HCT116 (cell line): Measurements from ENCODE around the gene KIF26A. TPM values are rescaled to one million over a fixed set of nuclear protein-coding genes. Genes with fewer than 3 reads are reported as not detected.

Experiments
- ATAC-seq: fragments of 200-7000 bp; cut with Tn5 transposase; 2 replicates; pipeline ENCODE4 v1.9.1; 2020; ENCODE audit warnings: mild to moderate bottlenecking, moderate library complexity
- Bru-seq: library from RNA; stranded (reverse); fragments of 400-500 nt; gene quantifications from one replicate; lab custom pipeline; 2021; lab: Mats Ljungman, UMichigan
- BruChase-seq, 2 experiments: library from RNA; stranded (reverse); fragments of 400-500 nt; gene quantifications; one replicate each; lab custom pipeline; 2021; lab: Mats Ljungman, UMichigan
- BruUV-seq: library from RNA; stranded (reverse); fragments of 400-500 nt; replicated peaks from 2 replicates; lab custom pipeline; 2021; lab: Mats Ljungman, UMichigan
- CTCF ChIA-PET: fragments of 300-600 bp; sonication (Branson Sonifier 250); formaldehyde crosslinking; loops from one replicate; lab custom pipeline; 2021; ENCODE audit warnings: antibody characterized with exemption; lab: Charles Lee
- POLR2A ChIA-PET: fragments of 300-600, 350-600 bp; sonication (Branson Sonifier 250); formaldehyde crosslinking; loops from one replicate; lab custom pipeline; 2021; ENCODE audit warnings: antibody characterized with exemption; lab: Charles Lee
- RAD21 ChIA-PET, 2 experiments: fragments of 300-600 bp; sonication (Branson Sonifier 250); formaldehyde crosslinking; loops; one replicate each; lab custom pipeline; 2023; ENCODE audit warnings: low total read pairs in 2 of 2; ENCODE audit not compliant: uncharacterized antibody in 2 of 2, unreplicated experiment in 2 of 2, low non-redundant PET in 1 of 2; lab: Charles Lee
- DNase-seq: peaks from one replicate; pipeline ENCODE4 v3.0.0-alpha.2; 2010; ENCODE audit warnings: low read depth, low spot score
- H2AFZ ChIP-seq: fragments of 200-600 bp; shearing (Covaris generic), sonication (generic); 2 replicates; pipeline ENCODE4 v1.6.1; 2017; ENCODE audit warnings: low read depth, mixed run types, mixed read lengths, antibody characterized with exemption, low read length; ENCODE audit not compliant: poor library complexity, severe bottlenecking
- H3K27ac ChIP-seq: 2 replicates; pipeline ENCODE4 v1.5.1; 2012; ENCODE audit warnings: low read depth, low read length
- H3K27me3 ChIP-seq: fragments of 200-600 bp; sonication (generic); 2 replicates; pipeline ENCODE4 v1.6.1; 2016; ENCODE audit warnings: mixed run types, low read length, mixed read lengths; ENCODE audit not compliant: insufficient read depth
- H3K36me3 ChIP-seq, 2 experiments: fragments of 200-500 bp in 1 of 2; fragments of 200-600 bp in 1 of 2; sonication (Bioruptor generic) in 1 of 2; sonication (generic) in 1 of 2; 2 replicates each; pipeline versions ENCODE4 v1.5.1 to v1.6.1; 2014 to 2016; ENCODE audit warnings: low read length in 2 of 2, inconsistent platforms in 1 of 2, mixed read lengths in 1 of 2, mixed run types in 1 of 2; ENCODE audit not compliant: insufficient read depth in 2 of 2, control insufficient read depth in 1 of 2
- H3K4me1 ChIP-seq, 2 experiments: fragments of 200-600 bp in 1 of 2; sonication (generic) in 1 of 2; 2 replicates each; pipeline versions ENCODE4 v1.5.1 to v1.6.1; 2012 to 2017; ENCODE audit warnings: low read length in 2 of 2, inconsistent platforms in 1 of 2, mild to moderate bottlenecking in 1 of 2, mixed read lengths in 1 of 2, mixed run types in 1 of 2, moderate library complexity in 1 of 2; ENCODE audit not compliant: insufficient read depth in 2 of 2, control insufficient read depth in 1 of 2
- H3K4me2 ChIP-seq: fragments of 200-600 bp; sonication (generic); 2 replicates; pipeline ENCODE4 v1.6.1; 2017; ENCODE audit warnings: mixed run types, low read length, mixed read lengths
- H3K4me3 ChIP-seq, 2 experiments: fragments of 200-600 bp in 1 of 2; sonication (generic) in 1 of 2; replicated peaks in 1 of 2; 2 replicates each; pipeline ENCODE4 v1.5.1; 2011 to 2016; ENCODE audit warnings: low read length in 2 of 2, control low read depth in 1 of 2, low read depth in 1 of 2, mild to moderate bottlenecking in 1 of 2, mixed read lengths in 1 of 2, mixed run types in 1 of 2
- H3K79me2 ChIP-seq: fragments of 200-600 bp; sonication (generic); 2 replicates; pipeline ENCODE4 v1.6.1; 2017; ENCODE audit warnings: mild to moderate bottlenecking, mixed run types, low read length, moderate library complexity, mixed read lengths; ENCODE audit not compliant: insufficient read depth
- H3K9ac ChIP-seq: fragments of 200-600 bp; sonication (generic); 2 replicates; pipeline ENCODE4 v1.6.1; 2016; ENCODE audit warnings: low read length, mixed read lengths
- H3K9me2 ChIP-seq: fragments of 200-600 bp; sonication (generic), shearing (Covaris generic); 2 replicates; pipeline ENCODE4 v1.6.1; 2017; ENCODE audit warnings: mixed run types, mild to moderate bottlenecking, moderate library complexity; ENCODE audit not compliant: insufficient read depth
- H3K9me3 ChIP-seq, 2 experiments: fragments of 200-500 bp in 1 of 2; fragments of 200-600 bp in 1 of 2; sonication (Bioruptor generic) in 1 of 2; sonication (generic) in 1 of 2; 2 replicates each; pipeline ENCODE4 v1.6.1; 2014 to 2017; ENCODE audit warnings: low read length in 2 of 2, mixed read lengths in 2 of 2, inconsistent platforms in 1 of 2, low read depth in 1 of 2, mild to moderate bottlenecking in 1 of 2, mixed run types in 1 of 2, moderate library complexity in 1 of 2; ENCODE audit not compliant: control insufficient read depth in 1 of 2, insufficient read depth in 1 of 2
- H4K20me1 ChIP-seq: fragments of 200-600 bp; sonication (generic), shearing (Covaris generic); 2 replicates; pipeline ENCODE4 v1.6.1; 2017; ENCODE audit warnings: mixed run types, mild to moderate bottlenecking, moderate library complexity; ENCODE audit not compliant: insufficient read depth
- EZH2phosphoT487 ChIP-seq: fragments of 200-600 bp; IDR thresholded peaks from 2 replicates; pipeline ENCODE4 v1.6.1; 2018; ENCODE audit warnings: antibody characterized with exemption, borderline replicate concordance
- POLR2AphosphoS5 ChIP-seq: IDR thresholded peaks from 2 replicates; pipeline ENCODE4 v1.6.1; 2011; ENCODE audit warnings: mild to moderate bottlenecking, low read depth, low read length, moderate library complexity
- intact Hi-C: fragments of 100-400 bp; cut with micrococcal nuclease; formaldehyde crosslinking; loops from 2 replicates; pipeline ENCODE4 v1.10.0; 2022
- long read RNA-seq: library from polyadenylated mRNA; unstranded; transcript quantifications from one replicate; pipeline ENCODE4 v2.0.0, GENCODE V29; 2021; ENCODE audit not compliant: unreplicated experiment
- polyA plus RNA-seq: library from polyadenylated mRNA; unstranded; fragments of >200 nt; gene quantifications from 2 replicates; pipeline ENCODE4 v1.2.1, GENCODE V29; 2012; ENCODE audit warnings: missing spikeins
- total RNA-seq: library from RNA; stranded (reverse); gene quantifications from one replicate; pipeline ENCODE4 v1.2.1, GENCODE V29; 2021; ENCODE audit not compliant: unreplicated experiment
- TF ChIP-seq, protein P1 (sequence below): IDR thresholded peaks from 2 replicates; pipeline ENCODE4 v1.6.1; 2012
- TF ChIP-seq, protein P2 (sequence below): IDR thresholded peaks from 2 replicates; pipeline ENCODE4 v1.6.1; 2011; ENCODE audit warnings: mild to moderate bottlenecking, low read length, moderate library complexity; ENCODE audit not compliant: insufficient replicate concordance; ENCODE audit errors: extremely low read depth

Gene KIF26A
- total RNA-seq: 10.2 TPM
- 4.3 and 4.8 TPM in 2 replicates for polyA plus RNA-seq
- Bru-seq, nascent RNA: percentile 36 among the genes with signal in this experiment
- percentile 40 among the genes with signal in this experiment for BruChase-seq, experiment 1, labeled RNA remaining after a 6-hour chase
- percentile 42 among the genes with signal in this experiment for BruChase-seq, experiment 2, labeled RNA remaining after a 2-hour chase
- long read RNA-seq, partial matches to known transcripts: 17 of 25 reads
- long read RNA-seq, other reads (novel, unspliced or antisense): 8 of 25 reads

DNA sequence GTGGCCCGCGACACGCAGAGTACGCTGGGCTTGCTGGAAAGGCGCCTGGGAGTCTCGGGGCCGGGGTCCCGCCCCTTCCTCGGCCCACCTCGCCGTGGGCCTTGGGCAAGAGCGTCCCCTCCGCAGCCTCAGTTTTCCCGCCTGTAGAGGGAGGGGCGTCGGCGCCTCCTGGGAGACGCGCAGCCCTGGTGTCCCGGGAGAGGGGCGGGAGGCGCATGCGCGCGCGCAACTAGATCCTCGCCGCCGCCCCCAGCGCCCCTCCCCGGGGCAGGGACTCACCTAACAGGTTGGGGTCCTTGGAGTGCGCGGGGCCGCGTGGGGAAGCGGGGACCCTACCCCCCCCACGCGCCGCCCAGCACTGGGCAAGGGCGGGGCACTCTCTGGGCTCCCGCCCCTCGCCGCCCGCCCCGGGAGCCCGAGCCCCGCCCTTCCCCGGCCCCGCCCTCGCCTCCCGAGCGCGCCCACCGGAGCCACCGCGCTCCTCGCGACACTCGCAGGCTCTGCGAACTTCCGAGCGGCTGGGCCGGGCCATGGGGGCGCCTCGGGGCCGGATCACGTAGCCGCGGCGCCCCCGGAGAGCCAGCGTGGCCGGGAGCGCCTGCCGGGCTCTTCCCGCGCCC lies at the start of gene KIF26A:
Gene KIF26A (plus strand): TSS at position 490 of the 620 bp plus-strand sequence. CDS start 136 bp downstream, outside the sequence.
- RAD21 ChIA-PET: interaction anchor here (0.7 to 1.1 kb wide), 5 partner anchors 60 to 426 kb away, joined by 3 to 6 read pairs (median 3); no protein-coding TSS in a partner anchor
- Histone ChIP-seq H3K9me3 (no peaks in the 10 kb centered on the region), H3K9me2 (no peaks in the 10 kb centered on the region), H4K20me1 (no peaks in the 10 kb centered on the region), H3K4me3 (peak within 1 kb of the TSS; percentile 71 to 81), H3K4me2 (peak within 1 kb of the TSS; percentile 99), H3K79me2 (peaks cover 13% of the 10 kb centered on the region; the same call in 1 of the 2 replicates), H2AFZ (peak within 1 kb of the TSS; percentile 88), H3K27ac (peak within 1 kb of the TSS; percentile 86), H3K36me3 (no peaks in the 10 kb centered on the region), H3K4me1 (peaks cover 10 to 29% of the 10 kb centered on the region in 2 experiments; a peak in 3 of 4 replicates), H3K27me3 (no peaks in the 10 kb centered on the region), H3K9ac (peak within 1 kb of the TSS; percentile 78)
- TF ChIP-seq POLR2AphosphoS5 (peak; percentile 78), EZH2phosphoT487 (no peak)
- TF ChIP-seq, protein P1, sequence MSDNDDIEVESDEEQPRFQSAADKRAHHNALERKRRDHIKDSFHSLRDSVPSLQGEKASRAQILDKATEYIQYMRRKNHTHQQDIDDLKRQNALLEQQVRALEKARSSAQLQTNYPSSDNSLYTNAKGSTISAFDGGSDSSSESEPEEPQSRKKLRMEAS: peak; percentile 55
- TF ChIP-seq, protein P2, sequence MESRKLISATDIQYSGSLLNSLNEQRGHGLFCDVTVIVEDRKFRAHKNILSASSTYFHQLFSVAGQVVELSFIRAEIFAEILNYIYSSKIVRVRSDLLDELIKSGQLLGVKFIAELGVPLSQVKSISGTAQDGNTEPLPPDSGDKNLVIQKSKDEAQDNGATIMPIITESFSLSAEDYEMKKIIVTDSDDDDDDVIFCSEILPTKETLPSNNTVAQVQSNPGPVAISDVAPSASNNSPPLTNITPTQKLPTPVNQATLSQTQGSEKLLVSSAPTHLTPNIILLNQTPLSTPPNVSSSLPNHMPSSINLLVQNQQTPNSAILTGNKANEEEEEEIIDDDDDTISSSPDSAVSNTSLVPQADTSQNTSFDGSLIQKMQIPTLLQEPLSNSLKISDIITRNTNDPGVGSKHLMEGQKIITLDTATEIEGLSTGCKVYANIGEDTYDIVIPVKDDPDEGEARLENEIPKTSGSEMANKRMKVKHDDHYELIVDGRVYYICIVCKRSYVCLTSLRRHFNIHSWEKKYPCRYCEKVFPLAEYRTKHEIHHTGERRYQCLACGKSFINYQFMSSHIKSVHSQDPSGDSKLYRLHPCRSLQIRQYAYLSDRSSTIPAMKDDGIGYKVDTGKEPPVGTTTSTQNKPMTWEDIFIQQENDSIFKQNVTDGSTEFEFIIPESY: no peak
- BruUV-seq: no TSS peak
- DNase-seq (peak; percentile 51), ATAC-seq (peak; percentile 75)
- POLR2A ChIA-PET: interaction anchor here (1.0 kb wide), 1 partner anchor 528 kb away, joined by 3 read pairs; no protein-coding TSS in a partner anchor
- intact Hi-C loops: loop anchor here (1.0 to 10.0 kb wide), 3 partner anchors 156 to 333 kb away; no protein-coding TSS in a partner anchor
- CTCF ChIA-PET: interaction anchor here (0.6 to 1.1 kb wide), 11 partner anchors 18 to 1030 kb away, joined by 3 to 23 read pairs (median 3); partner anchors contain the start of gene JAG2
